Smooth muscle cell (in vitro differentiated cells): ENCODE measurements around the gene CD7. TPM values are rescaled to one million over a fixed set of nuclear protein-coding genes. Genes with fewer than 3 reads are reported as not detected.

Experiments used
- DNase-seq: peaks from one replicate; lab custom pipeline; 2025; ENCODE audit not compliant: unreplicated experiment; lab: John Stamatoyannopoulos, UW
- H2AFZ ChIP-seq: fragments of 200-600 bp; sonication (generic); 2 replicates; pipeline ENCODE4 v1.6.0; 2016; ENCODE audit warnings: antibody characterized with exemption, low read depth, mild to moderate bottlenecking
- H3F3A ChIP-seq: fragments of 200-600 bp; sonication (generic); 2 replicates; pipeline ENCODE4 v1.6.0; 2017; ENCODE audit warnings: antibody characterized with exemption, low read depth
- H3K27ac ChIP-seq: fragments of 200-600 bp; sonication (generic); 2 replicates; pipeline ENCODE4 v1.5.1; 2016; ENCODE audit warnings: low read depth, mild to moderate bottlenecking
- H3K27me3 ChIP-seq: fragments of 200-600 bp; sonication (generic); 2 replicates; pipeline ENCODE4 v1.6.1; 2016; ENCODE audit warnings: low read depth, mild to moderate bottlenecking
- H3K36me3 ChIP-seq: fragments of 200-600 bp; sonication (generic); 2 replicates; pipeline ENCODE4 v1.5.1; 2016; ENCODE audit warnings: low read depth
- H3K4me1 ChIP-seq: fragments of 200-600 bp; sonication (generic); 2 replicates; pipeline ENCODE4 v1.5.1; 2016; ENCODE audit warnings: low read depth
- H3K4me2 ChIP-seq: fragments of 200-600 bp; sonication (generic); 2 replicates; pipeline ENCODE4 v1.6.0; 2016; ENCODE audit warnings: mild to moderate bottlenecking
- H3K4me3 ChIP-seq: fragments of 200-600 bp; sonication (generic); 2 replicates; pipeline ENCODE4 v1.5.1; 2016; ENCODE audit warnings: mild to moderate bottlenecking
- H3K79me2 ChIP-seq: fragments of 200-600 bp; sonication (generic); 2 replicates; pipeline ENCODE4 v1.6.0; 2016; ENCODE audit warnings: low read depth, mild to moderate bottlenecking
- H3K9ac ChIP-seq: fragments of 200-600 bp; sonication (generic); 2 replicates; pipeline ENCODE4 v1.6.0; 2016; ENCODE audit warnings: low read depth
- H3K9me3 ChIP-seq: fragments of 200-600 bp; sonication (generic); replicated peaks from 2 replicates; pipeline ENCODE4 v1.5.1; 2016; ENCODE audit warnings: low read depth
- H4K20me1 ChIP-seq: fragments of 200-600 bp; sonication (generic); 2 replicates; pipeline ENCODE4 v1.6.0; 2016; ENCODE audit warnings: low read depth
- WGBS: methylation state at CpG from one replicate; pipeline ENCODE4 v1.1.7; 2016; ENCODE audit warnings: low lambda C conversion rate; 5-methylcytosine and 5-hydroxymethylcytosine counted together
- polyA plus RNA-seq: library from polyadenylated mRNA; unstranded; fragments of >200 nt; fragmentation: Nextera tagmentation; extraction: Ambion mirVana; gene quantifications from 2 replicates; pipeline ENCODE4 v1.2.1, GENCODE V29; 2016
- total RNA-seq: library from RNA; depleted of rRNA; stranded (reverse); fragments of >200 nt; gene quantifications from 2 replicates; pipeline ENCODE4 v1.2.3, GENCODE V29; 2014
- TF ChIP-seq, protein P1 (sequence below): fragments of 200-600 bp; sonication (generic); IDR thresholded peaks from 2 replicates; pipeline ENCODE4 v1.5.1; 2017; ENCODE audit warnings: borderline replicate concordance, mild to moderate bottlenecking, antibody characterized with exemption; ENCODE audit not compliant: insufficient read depth, poor library complexity, severe bottlenecking

Gene CD7
- not detected in 2 replicates for total RNA-seq
- polyA plus RNA-seq = 0.18 and 0.79 TPM in 2 replicates

DNA sequence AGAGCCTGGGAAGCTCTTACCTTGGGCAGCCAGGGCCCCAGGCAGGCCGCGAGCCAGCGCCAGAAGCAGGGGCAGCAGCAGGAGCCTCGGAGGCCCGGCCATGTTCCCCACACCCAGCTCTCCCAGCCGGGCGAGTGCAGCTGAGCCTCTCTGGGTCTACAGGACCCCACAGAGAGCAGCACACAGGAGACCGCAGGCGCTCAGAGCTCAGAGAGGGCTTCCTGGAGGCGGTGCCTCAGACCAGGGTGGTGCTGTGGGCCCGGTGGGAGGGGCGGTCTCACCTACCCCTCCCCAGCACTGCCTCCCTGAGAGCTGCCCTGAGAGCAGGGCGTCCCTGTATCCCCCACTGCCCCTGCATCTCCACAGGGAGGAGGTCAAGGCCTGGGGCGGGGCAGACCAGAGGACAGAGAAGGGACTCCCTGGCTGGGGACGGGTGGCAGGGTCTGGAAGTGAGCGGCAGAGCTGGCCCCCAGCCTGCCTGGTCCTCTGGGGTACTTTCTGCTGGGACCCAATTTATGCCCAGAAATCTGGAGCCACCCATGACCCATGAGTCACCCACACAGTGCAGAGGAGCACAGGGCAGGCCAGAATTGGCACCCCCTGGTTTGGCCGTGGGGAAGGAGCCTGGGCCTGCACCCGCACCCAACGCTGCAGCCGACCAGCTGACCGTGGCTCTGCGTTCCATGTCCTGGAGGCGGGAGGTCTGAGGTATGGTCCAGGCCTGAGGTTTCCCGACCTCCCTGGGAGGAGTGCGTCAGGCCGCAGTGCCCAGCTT, at the start of gene CD7:
TSS of gene CD7 (minus strand) at position 215 of the 775 bp plus-strand sequence. CDS start at position 102, 113 bp downstream.
- H2AFZ ChIP-seq = no peak within 1 kb of the TSS
- H3K4me2 ChIP-seq = no peak within 1 kb of the TSS
- no peaks in the 10 kb centered on the region for H3F3A ChIP-seq
- no peaks in the 10 kb centered on the region for H3K9me3 ChIP-seq
- H3K4me1 ChIP-seq = peaks cover 4% of the 10 kb centered on the region
- no peak within 1 kb of the TSS for H3K4me3 ChIP-seq
- no peak within 1 kb of the TSS for H3K9ac ChIP-seq
- WGBS = 89% methylated on average over 25 of the region's 26 CpGs
- H4K20me1 ChIP-seq = no peaks in the 10 kb centered on the region
- no peak within 1 kb of the TSS for H3K27ac ChIP-seq
- TF ChIP-seq, protein P1, sequence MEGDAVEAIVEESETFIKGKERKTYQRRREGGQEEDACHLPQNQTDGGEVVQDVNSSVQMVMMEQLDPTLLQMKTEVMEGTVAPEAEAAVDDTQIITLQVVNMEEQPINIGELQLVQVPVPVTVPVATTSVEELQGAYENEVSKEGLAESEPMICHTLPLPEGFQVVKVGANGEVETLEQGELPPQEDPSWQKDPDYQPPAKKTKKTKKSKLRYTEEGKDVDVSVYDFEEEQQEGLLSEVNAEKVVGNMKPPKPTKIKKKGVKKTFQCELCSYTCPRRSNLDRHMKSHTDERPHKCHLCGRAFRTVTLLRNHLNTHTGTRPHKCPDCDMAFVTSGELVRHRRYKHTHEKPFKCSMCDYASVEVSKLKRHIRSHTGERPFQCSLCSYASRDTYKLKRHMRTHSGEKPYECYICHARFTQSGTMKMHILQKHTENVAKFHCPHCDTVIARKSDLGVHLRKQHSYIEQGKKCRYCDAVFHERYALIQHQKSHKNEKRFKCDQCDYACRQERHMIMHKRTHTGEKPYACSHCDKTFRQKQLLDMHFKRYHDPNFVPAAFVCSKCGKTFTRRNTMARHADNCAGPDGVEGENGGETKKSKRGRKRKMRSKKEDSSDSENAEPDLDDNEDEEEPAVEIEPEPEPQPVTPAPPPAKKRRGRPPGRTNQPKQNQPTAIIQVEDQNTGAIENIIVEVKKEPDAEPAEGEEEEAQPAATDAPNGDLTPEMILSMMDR = no peak
- H3K27me3 ChIP-seq = peaks cover 4% of the 10 kb centered on the region
- H3K79me2 ChIP-seq = no peaks in the 10 kb centered on the region
- no peaks in the 10 kb centered on the region for H3K36me3 ChIP-seq
- no peak for DNase-seq

DNA sequence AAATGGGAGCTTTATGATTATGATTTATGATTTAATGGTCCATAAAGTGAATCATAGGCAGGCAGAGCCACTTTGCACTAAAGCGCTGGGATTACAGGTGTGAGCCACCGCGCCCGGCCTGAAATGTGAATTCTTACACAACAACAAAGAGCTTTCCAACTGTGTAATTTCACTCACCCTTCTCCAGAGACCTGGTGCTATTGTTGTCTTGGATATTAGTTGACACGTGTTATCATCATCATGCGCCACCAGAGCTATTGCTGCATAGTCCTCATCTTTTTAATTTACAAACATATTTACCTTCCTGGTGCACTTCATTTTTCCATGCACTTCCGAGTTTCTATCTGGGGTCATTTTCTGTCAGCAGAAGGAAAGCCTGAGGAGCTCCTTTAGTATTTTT, 49.3 kb upstream of the CD7 start:
- no peak for DNase-seq
- no peaks in the 10 kb centered on the region for H4K20me1 ChIP-seq
- peaks cover 25% of the 10 kb centered on the region for H3K27me3 ChIP-seq
- no peak overlapping the region for H3K4me3 ChIP-seq
- H3K4me2 ChIP-seq = no peak overlapping the region
- TF ChIP-seq, protein P1 = no peak
- H3K9ac ChIP-seq = no peak overlapping the region
- 87% methylated on average over 7 of the region's 7 CpGs for WGBS
- no peak overlapping the region for H2AFZ ChIP-seq
- no peaks in the 10 kb centered on the region for H3K9me3 ChIP-seq
- H3K27ac ChIP-seq = no peak overlapping the region
- H3K36me3 ChIP-seq = no peaks in the 10 kb centered on the region
- H3F3A ChIP-seq = no peaks in the 10 kb centered on the region
- H3K79me2 ChIP-seq = no peaks in the 10 kb centered on the region
- no peaks in the 10 kb centered on the region for H3K4me1 ChIP-seq

DNA sequence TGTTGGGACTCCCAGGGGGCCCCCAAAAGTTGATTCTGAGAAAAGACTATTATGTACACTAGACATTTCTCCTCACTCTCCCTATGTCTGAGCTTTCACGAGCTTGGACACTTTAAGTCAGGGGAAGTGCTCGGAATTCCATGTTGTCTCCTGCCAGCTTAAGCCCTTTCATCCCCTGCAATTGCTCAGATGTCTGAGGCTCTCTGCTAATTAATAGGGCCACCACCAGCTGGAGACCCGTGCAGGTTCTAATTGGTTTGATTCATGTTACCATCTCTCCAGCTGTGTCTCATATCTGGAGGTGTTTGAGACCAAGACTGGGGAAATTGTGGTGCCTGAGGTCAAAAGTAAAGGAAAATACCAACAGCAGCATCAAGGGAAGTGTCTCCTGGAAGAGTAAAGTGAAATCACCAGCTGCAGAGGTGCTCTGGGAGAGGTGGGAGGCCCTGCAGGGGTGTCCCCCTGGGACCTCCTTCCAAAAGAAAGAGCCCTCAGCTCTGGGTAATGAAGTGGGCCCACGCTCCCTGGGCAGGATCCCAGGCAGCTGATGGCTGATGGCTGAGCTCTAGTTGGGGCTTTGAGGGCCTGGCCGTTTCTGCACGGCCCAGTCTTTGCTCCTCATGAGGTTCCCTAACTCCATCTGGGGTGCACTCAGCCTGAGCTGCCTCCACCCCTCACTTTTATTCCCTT, 48.3 kb upstream of the CD7 start:
- H3F3A ChIP-seq = no peaks in the 10 kb centered on the region
- H4K20me1 ChIP-seq = no peaks in the 10 kb centered on the region
- H3K4me1 ChIP-seq = no peaks in the 10 kb centered on the region
- H3K79me2 ChIP-seq = no peaks in the 10 kb centered on the region
- no peak for DNase-seq
- no peak overlapping the region for H3K4me3 ChIP-seq
- no peak overlapping the region for H3K27ac ChIP-seq
- no peak overlapping the region for H3K9ac ChIP-seq
- H3K36me3 ChIP-seq = no peaks in the 10 kb centered on the region
- H3K4me2 ChIP-seq = no peak overlapping the region
- 61% methylated on average over 6 of the region's 6 CpGs for WGBS
- H3K27me3 ChIP-seq = peaks cover 15% of the 10 kb centered on the region
- H2AFZ ChIP-seq = no peak overlapping the region
- TF ChIP-seq, protein P1 = no peak
- no peaks in the 10 kb centered on the region for H3K9me3 ChIP-seq
